Superior temporal gyrus (tissue), 1 donor: ENCODE results near the gene KLK6.
"Not testable (repeated sequence)": the region's sequence is repeated elsewhere in the genome, so short reads cannot be mapped to it uniquely, and the experiment has no call there.

ENCODE experiments used
- DNase-seq: peaks from one replicate; pipeline ENCODE4 v3.0.0-alpha.2; 2016; ENCODE audit errors: extremely low spot score

The KLK6 gene

DNA sequence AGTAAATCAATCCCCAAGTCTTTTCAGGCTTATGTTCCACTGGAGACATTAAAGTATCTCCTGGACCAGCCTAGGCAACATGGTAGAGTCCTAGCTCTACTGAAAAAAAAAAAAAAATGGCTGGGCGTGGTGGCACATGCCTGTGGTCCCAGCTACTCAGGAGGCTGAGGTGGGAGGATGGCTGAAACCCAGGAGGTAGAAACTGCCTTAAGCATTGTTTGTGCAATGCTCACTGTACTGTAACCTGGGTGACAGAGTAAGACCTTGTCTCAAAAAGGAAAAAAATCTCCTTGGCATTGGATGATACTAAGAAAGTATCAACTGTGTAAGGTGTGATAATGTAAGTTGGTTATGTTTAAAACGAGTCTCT, 23.3 kb upstream of the KLK6 start:
- DNase-seq, result no peak

DNA sequence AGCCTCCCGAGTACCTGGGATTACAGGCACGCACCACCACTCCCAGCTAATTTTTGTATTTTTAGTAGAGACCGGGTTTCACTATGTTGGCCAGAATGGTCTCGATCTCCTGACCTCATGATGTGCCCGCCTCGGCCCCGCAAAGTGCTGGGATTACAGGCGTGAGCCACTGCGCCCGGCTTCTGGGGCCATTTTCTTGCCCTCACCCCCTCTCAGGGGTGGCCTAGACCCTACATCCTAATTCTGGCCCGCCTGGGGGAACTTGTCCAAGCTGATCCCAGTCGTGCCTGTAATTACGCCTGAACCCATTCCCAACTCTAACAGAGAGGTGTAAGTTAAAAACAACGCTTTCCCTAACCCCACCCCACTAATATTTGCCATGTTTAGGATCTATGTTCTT, 15.0 kb upstream of the KLK6 start:
- DNase-seq, result not testable (repeated sequence)

DNA sequence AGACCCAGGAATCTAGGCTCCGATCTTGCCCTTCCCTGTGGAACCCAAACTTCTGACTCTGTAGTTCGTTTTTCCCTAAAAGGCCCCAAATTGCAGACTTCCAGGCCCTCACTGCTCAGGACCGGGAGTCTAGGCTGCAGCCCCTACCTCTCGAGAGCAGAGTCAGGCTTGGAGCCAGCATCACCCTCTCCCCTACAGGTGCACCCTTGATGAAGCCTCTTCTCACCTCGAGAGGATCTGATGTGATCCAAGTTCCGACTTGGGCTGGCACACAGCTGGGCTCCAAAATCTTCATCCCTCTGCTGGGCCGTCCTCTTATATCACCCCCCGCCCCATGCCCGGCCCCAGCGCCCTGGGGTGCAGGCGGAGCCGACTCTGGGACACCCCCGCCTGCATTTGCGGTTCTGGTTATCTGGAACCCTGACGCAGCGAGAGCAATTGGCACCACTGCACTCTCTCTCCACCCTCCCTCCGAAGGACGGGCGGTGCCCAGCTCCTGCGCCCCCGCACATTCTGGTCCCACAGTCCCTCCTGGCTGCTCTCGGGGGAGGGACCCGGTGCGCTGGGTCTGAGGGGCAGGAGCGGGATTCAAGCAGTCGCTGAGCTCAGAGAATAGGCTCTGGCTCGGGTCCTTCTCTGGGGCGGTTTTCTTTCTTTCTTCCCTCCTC, 14.4 kb upstream of the KLK6 start, which contains the start of gene KLK7:
TSS of gene KLK7 (minus strand) at position 293 of the 668 bp plus-strand sequence. CDS start 1,518 bp downstream, outside the sequence.
- no peak for DNase-seq

DNA sequence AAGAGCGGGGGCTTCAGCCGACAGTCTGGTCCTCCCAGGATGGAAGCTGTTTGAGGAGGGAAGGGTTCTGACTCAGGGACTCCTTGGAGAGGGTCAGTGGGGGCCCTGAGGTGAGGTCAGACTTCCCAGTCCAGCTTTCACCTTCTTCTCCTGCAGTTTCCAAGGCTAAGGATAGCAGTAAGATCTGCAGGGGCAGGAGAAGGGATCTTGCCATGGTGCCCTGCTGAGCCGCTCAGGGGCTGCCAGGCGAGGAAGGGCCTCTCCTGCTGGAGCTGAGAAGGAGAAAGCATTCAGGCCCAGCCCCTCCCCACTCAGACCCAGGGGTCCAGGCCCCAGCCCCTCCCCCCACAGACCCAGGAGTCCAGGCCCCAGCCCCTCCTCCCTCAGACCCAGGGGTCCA, 12.8 kb upstream of the KLK6 start:
- no peak for DNase-seq

GRCh38 chr19:50981587-50982146, 12.3 kb upstream of the KLK6 start:
- DNase-seq, result no peak

GRCh38 chr19:50980208-50980607, 10.8 kb upstream of the KLK6 start:
- no peak for DNase-seq

DNA sequence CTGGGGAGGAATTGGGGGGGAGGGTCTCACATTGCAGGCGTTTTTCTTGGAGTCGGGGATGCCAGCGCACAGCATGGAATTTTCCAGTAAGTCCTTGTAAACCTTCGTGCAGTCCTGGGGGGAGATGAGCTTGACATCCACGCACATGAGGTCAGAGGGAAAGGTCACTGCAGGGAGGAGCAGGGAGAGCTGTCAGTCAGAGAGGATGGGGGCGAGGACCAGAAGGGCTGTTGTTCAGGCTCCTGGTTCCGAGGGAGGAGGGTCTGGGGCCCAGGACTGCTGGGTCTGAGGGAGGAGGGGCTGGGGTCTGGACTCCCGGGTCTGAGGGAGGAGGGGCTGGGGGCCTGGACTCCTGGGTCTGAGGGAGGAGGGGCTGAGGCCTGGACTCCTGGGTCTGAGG, 10.4 kb upstream of the KLK6 start:
- no peak for DNase-seq

DNA sequence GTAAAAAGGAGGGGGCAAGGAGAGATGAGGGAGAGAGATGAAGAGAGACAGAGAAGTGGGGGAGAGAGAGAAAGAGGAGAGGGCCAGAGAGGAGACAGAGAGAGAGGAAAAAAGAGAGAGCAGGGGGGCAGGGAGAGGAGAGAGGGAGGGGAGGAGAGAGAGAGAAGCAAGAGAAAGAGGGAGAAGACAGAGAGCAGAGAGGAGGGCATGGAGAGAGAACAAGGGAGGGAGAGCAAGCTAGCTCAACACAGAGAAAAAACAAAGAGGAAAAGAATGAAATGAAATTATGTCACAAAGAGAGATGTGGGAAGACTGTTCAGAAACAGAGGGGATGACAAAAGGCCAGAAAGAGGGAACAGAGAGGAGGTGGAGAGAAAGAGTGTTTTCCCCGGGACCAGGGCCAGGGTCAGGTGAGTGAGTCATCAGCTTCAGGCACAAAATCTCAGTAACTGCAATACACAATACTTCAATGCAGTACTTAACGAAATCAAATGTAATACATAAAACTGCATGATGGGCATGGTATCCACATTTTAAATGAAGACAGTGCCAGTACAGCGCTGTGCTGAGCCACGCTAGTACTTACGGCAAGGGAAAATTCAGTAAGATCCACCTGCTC, 9.5 kb upstream of the KLK6 start:
- no peak for DNase-seq

- DNase-seq, result no peak
These were observed 8.2 kb upstream of the KLK6 start for GRCh38 chr19:50977626-50978025.

- DNase-seq, result no peak
These were observed 6.4 kb upstream of the KLK6 start for GRCh38 chr19:50975766-50976165.

DNA sequence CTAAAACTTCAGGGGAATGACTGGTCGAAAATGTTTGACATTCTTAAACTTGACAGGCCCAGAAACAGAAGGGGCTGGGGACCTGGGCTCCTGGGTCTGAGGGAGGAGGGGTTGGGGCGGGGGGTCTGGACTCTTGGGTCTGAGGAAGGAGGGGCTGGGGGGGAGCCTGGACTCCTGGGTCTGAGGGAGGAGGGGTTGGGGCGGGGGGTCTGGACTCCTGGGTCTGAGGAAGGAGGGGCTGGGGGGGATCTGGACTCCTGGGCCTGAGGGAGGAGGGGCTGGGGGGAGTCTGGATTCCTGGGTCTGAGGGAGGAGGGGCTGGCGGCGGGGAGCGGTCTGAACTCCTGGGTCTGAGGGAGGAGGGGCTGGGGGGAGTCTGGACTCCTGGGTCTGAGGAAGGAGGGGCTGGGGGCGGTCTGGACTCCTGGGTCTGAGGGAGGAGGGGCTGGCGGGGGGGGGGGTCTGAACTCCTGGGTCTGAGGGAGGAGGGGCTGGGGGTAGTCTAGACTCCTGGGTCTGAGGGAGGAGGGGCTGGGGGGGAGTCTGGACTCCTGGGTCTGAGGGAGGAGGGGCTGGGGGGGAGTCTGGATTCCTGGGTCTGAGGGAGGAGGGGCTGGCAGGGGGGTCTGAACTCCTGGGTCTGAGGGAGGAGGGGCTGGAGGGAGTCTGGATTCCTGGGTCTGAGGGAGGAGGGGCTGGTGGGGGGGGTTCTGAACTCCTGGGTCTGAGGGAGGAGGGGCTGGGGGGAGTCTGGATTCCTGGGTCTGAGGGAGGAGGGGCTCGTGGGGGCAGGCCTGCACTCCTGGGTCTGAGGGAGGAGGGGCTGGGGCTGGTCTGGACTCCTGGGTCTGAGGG, 5.5 kb upstream of the KLK6 start:
- no peak for DNase-seq

DNA sequence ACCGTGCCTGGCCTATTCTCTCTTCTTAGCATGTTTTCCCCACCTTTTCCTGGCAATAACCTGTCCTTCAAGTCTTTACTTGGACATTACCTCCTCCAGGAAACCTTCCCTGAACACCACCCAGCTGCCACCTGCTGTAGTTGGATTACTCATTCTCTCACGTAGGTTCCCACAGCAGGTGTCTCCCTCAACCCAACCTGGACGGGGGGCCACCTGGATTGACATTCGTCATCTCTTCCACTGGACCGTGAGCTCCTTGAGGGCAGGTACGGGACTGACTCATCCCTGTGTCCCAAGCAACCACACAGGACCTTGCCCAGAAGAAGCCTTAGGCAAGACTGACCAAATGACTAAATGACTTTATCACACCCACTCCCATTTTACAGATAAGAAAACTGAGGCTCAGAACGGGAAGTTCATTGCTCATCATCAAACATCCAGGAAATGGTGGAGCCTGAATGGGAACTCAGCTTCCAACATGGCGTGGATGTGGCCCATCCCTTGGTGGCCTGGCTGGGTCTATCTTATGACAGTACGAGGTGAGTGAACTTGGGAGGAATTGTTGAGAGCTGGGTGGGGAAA, 3.5 kb upstream of the KLK6 start:
- no peak for DNase-seq

- not testable (repeated sequence) for DNase-seq
These were observed 419 bp upstream of the KLK6 start for GRCh38 chr19:50969810-50970209.

DNA sequence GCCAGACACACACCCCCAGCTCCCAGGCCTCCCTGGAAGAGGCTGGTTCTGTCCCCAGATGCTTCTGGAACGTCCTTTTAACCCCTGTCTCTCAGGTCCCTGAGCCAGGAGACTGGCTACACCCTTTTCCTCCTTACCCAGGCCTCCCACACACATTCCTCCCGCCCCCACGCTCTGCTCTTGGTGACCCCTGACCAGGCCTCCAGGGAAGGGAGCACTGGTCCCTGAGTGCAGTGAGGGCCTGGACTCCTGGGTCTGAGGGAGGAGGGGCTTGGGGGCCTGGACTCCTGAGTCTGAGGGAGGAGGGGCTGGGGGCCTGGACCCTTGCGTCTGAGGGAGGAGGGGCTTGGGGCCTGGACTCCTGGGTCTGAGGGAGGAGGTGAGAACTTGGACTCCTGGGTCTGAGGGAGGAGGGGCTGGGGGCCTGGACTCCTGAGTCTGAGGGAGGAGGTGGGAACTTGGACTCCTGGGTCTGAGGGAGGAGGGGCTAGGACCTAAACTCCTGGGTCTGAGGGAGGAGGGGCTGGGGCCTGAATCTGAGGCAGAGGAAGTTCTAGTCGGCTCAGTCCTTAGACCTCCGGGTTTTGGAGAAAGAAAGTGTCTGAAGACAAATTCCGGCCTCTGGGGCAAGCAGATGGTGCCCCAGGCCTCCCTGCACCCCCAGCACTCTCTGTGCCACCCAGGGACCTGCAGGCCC, 527 bp downstream of the KLK6 start:
- DNase-seq, result no peak

GRCh38 chr19:50967929-50968715, 1.3 kb downstream of the KLK6 start:
- peak; percentile 28 for DNase-seq

GRCh38 chr19:50964266-50964665, 5.1 kb downstream of the KLK6 start:
- no peak for DNase-seq

GRCh38 chr19:50963381-50963780, 6.0 kb downstream of the KLK6 start:
- no peak for DNase-seq

GRCh38 chr19:50962245-50962644, 7.1 kb downstream of the KLK6 start:
- DNase-seq, result no peak

DNA sequence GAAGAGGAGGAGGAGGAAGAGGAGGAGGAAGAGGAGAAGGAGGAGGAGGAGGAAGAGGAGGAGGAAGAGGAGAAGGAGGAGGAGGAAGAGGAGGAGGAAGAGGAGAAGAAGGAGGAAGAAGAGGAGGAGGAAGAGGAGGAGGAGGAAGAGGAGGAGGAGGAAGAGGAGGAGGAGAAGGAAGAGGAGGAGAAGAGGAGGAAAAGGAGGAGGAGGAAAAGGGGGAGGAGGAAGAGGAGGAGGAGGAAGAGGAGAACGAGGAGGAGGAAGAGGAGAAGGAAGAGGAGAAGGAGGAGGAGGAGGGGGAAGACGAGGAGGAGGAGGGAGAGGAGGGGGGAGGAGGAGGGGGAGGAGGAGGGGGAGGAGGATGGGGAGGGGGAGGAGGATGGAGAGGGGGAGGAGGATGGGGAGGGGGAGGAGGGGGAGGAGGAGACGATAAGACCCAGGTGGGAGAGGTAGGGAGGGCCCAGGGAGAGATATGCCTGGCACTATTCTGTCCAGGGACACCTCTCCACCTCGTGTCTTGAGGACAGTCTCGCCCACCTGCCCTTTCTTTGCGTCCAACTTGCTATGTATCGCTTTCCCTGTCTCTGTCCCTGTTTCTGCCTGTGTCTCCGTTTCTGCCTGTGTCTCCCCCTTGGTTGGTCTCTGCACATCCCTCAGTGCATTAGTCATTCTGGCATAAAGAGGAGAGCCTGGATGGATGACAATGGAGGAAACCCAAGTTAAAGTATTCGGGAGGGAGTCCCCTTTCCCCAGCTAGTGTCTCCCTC, 9.5 kb downstream of the KLK6 start:
- DNase-seq, result no peak

- no peak for DNase-seq
These were observed 11.8 kb downstream of the KLK6 start for GRCh38 chr19:50957587-50957986.
